ENCODE measurements around the gene XYLT1.

The XYLT1 gene

DNA sequence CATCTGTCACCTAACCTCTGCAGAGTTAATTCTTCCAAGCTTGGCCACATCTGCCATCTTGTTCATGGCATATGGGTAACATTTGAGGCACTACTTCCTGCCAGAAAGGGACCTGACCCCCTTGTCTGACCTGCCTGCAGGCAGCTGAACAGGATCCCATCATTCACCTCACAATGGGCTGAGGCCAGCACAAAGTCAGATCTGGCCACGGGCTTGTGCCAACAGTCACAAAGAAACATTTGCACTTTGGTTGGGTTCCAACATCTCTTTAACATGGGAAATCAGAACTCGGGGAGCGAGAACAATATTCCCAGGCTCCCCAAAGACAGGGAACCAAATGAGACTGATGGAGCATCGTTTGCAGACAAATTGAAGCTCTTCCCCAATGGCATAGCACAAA, 116.1 kb downstream of the XYLT1 start:
- TF ChIP-seq, protein P1, sequence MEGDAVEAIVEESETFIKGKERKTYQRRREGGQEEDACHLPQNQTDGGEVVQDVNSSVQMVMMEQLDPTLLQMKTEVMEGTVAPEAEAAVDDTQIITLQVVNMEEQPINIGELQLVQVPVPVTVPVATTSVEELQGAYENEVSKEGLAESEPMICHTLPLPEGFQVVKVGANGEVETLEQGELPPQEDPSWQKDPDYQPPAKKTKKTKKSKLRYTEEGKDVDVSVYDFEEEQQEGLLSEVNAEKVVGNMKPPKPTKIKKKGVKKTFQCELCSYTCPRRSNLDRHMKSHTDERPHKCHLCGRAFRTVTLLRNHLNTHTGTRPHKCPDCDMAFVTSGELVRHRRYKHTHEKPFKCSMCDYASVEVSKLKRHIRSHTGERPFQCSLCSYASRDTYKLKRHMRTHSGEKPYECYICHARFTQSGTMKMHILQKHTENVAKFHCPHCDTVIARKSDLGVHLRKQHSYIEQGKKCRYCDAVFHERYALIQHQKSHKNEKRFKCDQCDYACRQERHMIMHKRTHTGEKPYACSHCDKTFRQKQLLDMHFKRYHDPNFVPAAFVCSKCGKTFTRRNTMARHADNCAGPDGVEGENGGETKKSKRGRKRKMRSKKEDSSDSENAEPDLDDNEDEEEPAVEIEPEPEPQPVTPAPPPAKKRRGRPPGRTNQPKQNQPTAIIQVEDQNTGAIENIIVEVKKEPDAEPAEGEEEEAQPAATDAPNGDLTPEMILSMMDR (IDR thresholded peaks at IDR 0.05; ENCODE audit: low read depth, low read length, missing control alignments) = no peak
- Histone ChIP-seq H3K27ac (no peak overlapping the region), H3K27me3 (replicated peaks) (no peaks in the 10 kb centered on the region), H3K4me3 (ENCODE audit: low read depth, low read length) (no peak overlapping the region), H3K36me3 (replicated peaks) (no peaks in the 10 kb centered on the region)
- in situ Hi-C loops (cut with HindIII; ENCODE audit: low pct_ligation_motif_present, low sequenced_read_pairs) = no loop called here
- DNase-seq = no peak

DNA sequence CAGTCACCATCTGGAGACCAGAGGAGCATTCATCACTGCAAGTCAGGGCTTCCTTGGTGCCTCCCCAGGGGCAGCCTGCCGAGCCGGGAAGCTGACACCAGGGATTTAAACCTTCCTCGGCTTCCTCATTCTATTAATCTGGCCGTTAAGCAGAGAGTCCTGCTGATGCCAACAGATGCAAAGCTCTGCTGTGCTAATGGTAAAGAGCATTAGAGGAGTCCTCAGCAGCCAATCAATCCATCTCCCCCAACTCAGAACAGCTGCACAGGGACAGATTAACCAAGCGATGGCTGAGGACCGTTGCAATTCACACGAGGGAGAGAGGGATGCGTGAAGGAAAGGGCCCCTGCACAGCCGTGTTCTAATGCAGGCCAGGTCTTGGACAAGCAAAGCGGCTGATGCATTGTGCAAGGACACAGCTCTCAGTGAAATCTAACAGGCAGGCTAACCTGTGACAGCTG, 116.6 kb downstream of the XYLT1 start:
- Histone ChIP-seq H3K27ac (no peak overlapping the region), H3K27me3 (replicated peaks) (no peaks in the 10 kb centered on the region), H3K4me3 (ENCODE audit: low read depth, low read length) (no peak overlapping the region), H3K36me3 (replicated peaks) (no peaks in the 10 kb centered on the region)
- TF ChIP-seq, protein P1 (IDR thresholded peaks at IDR 0.05; ENCODE audit: low read depth, low read length, missing control alignments) = no peak
- in situ Hi-C loops (cut with HindIII; ENCODE audit: low pct_ligation_motif_present, low sequenced_read_pairs) = no loop called here
- no peak for DNase-seq

DNA sequence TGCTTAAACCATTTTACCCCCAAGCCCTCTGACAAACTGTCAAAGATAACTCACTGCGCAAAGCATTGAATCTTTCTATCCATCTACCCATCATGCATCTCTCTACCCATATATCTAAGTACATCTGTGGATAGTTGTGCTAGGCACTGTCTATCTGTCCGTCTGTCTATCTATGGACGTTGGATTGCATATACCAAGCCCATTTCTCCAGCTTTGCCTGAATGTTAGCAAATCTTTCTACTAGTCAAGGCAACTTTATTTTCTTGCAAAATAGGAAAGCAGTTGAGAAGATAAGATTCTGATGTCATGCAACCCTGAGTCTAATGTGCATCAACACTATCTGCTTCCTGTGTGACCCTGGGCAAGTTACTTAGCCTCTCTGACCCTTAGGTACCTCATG, 117.2 kb downstream of the XYLT1 start:
- TF ChIP-seq, protein P1 (IDR thresholded peaks at IDR 0.05; ENCODE audit: low read depth, low read length, missing control alignments) = no peak

DNA sequence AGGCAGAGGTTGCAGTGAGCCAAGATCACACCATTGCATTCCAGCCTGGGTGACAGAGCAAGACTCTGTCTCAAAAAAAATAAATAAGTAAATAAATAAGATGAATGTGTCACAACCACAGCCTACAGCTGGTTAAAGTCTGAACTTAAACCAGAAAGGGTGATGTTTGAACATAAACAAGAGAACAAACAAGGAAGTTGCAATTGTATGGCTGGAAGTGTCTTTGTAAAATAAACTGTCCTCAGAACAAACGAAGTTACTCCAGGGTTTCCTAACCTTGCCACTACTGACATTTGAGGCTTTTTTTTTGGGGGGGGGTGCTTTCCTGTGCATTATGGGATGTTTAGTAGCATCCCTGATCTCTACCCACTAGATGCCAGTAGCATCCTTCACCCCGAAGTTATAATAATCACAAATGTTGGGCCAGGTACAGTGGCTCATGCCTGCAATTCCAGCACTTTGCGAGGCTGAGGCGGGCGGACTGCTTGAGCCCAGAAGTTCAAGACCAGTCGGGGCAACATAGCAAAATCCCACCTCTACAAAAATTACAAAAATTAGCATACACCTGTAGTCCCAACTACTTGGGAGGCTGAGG, 119.2 kb downstream of the XYLT1 start:
- DNase-seq = no peak
- no peak overlapping the region for H3K4me3 ChIP-seq (ENCODE audit: low read depth, low read length)
- in situ Hi-C loops (cut with HindIII; ENCODE audit: low pct_ligation_motif_present, low sequenced_read_pairs) = no loop called here
- no peak overlapping the region for H3K27ac ChIP-seq
- TF ChIP-seq, protein P1 (IDR thresholded peaks at IDR 0.05; ENCODE audit: low read depth, low read length, missing control alignments) = no peak
- H3K27me3 ChIP-seq (replicated peaks) = no peaks in the 10 kb centered on the region
- H3K36me3 ChIP-seq (replicated peaks) = no peaks in the 10 kb centered on the region

More for the DNA sequence above, 117.2 kb downstream of the XYLT1 start:
- H3K4me3 ChIP-seq (ENCODE audit: low read depth, low read length) = no peak overlapping the region
- H3K36me3 ChIP-seq (replicated peaks) = no peaks in the 10 kb centered on the region
- H3K27ac ChIP-seq = no peak overlapping the region
- H3K27me3 ChIP-seq (replicated peaks) = no peaks in the 10 kb centered on the region
- in situ Hi-C loops (cut with HindIII; ENCODE audit: low pct_ligation_motif_present, low sequenced_read_pairs) = no loop called here
- DNase-seq = no peak

DNA sequence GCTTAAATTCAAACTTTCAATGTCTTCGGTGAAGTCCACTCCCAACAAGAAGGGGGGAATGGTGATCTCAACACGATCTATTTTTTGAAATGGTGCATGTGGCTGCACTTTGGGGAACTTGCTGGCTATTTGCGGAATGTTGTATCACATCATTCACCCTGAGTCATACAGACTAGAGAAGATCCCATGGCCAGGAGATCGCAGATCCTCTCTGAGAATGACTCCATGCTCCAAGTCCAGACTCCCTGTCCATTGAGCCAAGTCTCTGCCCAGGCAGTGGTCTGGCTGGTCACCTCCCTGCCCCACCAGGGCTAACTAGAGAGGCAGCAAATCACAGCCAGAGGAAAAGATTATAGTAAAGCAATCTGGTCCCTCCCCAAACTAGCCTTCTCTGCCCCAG, 120.6 kb downstream of the XYLT1 start:
- in situ Hi-C loops (cut with HindIII; ENCODE audit: low pct_ligation_motif_present, low sequenced_read_pairs) = no loop called here
- Histone ChIP-seq H3K36me3 (replicated peaks) (no peaks in the 10 kb centered on the region), H3K27me3 (replicated peaks) (no peaks in the 10 kb centered on the region), H3K27ac (no peak overlapping the region), H3K4me3 (ENCODE audit: low read depth, low read length) (no peak overlapping the region)
- TF ChIP-seq, protein P1 (IDR thresholded peaks at IDR 0.05; ENCODE audit: low read depth, low read length, missing control alignments) = no peak
- no peak for DNase-seq

DNA sequence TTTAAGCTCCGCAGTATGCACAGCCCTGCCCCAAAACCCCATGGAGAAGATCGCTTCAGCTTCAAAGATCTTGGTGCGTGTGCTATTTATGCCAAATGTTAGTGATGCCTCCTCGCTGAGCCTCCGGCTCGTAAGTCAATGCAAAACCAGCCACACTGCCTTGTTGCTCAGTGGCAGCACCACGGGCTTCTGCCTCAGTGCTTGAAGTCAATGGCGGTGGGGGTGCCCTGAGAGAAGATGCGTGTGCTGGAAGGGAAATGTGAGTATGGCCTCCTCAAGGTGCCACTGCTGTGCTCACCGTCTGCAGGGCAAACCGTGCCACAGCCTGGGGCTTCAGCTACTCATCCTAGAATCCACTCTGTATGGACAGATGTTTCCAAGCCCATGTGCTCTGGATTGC, 121.9 kb downstream of the XYLT1 start:
- H3K27ac ChIP-seq = no peak overlapping the region
- no peak for DNase-seq
- in situ Hi-C loops (cut with HindIII; ENCODE audit: low pct_ligation_motif_present, low sequenced_read_pairs) = no loop called here
- H3K36me3 ChIP-seq (replicated peaks) = no peaks in the 10 kb centered on the region
- H3K4me3 ChIP-seq (ENCODE audit: low read depth, low read length) = no peak overlapping the region
- H3K27me3 ChIP-seq (replicated peaks) = no peaks in the 10 kb centered on the region
- TF ChIP-seq, protein P1 (IDR thresholded peaks at IDR 0.05; ENCODE audit: low read depth, low read length, missing control alignments) = no peak

Measured in brain microvascular endothelial cell (primary cell).